Thoracic aorta (tissue), 2 donors: Measurements from ENCODE around the gene CORO7. TPM values are rescaled to one million over a fixed set of nuclear protein-coding genes. Genes with fewer than 3 reads are reported as not detected.

Source experiments
- ATAC-seq: fragments of 150-250 bp; one replicate; pipeline ENCODE4 v1.8.0; 2017; ENCODE audit warnings: low read depth; ENCODE audit not compliant: insufficient number of reproducible peaks, low FRiP score
- DNase-seq: peaks from one replicate; pipeline ENCODE4 v3.0.0-alpha.2; 2020; ENCODE audit warnings: low spot score
- H3K27ac ChIP-seq, 2 donors: fragments of 200-600 bp; sonication (generic); 1 replicate in 1 of 2; 2 replicates in 1 of 2; pipeline ENCODE4 v1.5.1; 2016; ENCODE audit warnings: mild to moderate bottlenecking in 2 of 2, moderate library complexity in 2 of 2
- H3K27me3 ChIP-seq: fragments of 200-600 bp; sonication (generic); replicated peaks from 2 replicates; pipeline ENCODE4 v1.6.0; 2016; ENCODE audit warnings: mild to moderate bottlenecking; ENCODE audit not compliant: insufficient read depth
- H3K36me3 ChIP-seq: fragments of 200-600 bp; sonication (generic); one replicate; pipeline ENCODE4 v1.5.1; 2016
- H3K4me1 ChIP-seq, 2 donors: fragments of 200-600 bp; sonication (generic); 1 replicate in 1 of 2; 2 replicates in 1 of 2; pipeline versions ENCODE4 v1.5.1 to v1.6.0; 2016; ENCODE audit warnings: low read depth in 2 of 2, mild to moderate bottlenecking in 1 of 2; ENCODE audit not compliant: control insufficient read depth in 1 of 2
- H3K4me3 ChIP-seq: fragments of 200-600 bp; sonication (generic); 2 replicates; pipeline ENCODE4 v1.5.1; 2016; ENCODE audit warnings: mild to moderate bottlenecking
- H3K9me3 ChIP-seq: fragments of 200-600 bp; sonication (generic); 2 replicates; pipeline ENCODE4 v1.5.1; 2016
- CTCF ChIP-seq: fragments of 200-600 bp; sonication (generic); IDR thresholded peaks from one replicate; pipeline ENCODE4 v1.5.1; 2019; ENCODE audit warnings: antibody characterized with exemption
- total RNA-seq, 2 donors: library from RNA; depleted of rRNA; stranded (reverse); fragments of >200 nt; gene quantifications; one replicate each; pipeline versions ENCODE4 v1.1.0 to v1.2.3, GENCODE V29; 2016

CORO7 gene
- total RNA-seq, 2 donors from 2014 or later, result 71.1 to 79.1 TPM

GRCh38 chr16:4455081-4455480, 38.7 kb upstream of the CORO7 start:
- Histone ChIP-seq H3K27me3 (no peaks in the 10 kb centered on the region), H3K4me1 (no peaks in the 10 kb centered on the region), H3K9me3 (no peaks in the 10 kb centered on the region), H3K36me3 (peaks cover 35% of the 10 kb centered on the region), H3K4me3 (no peak overlapping the region), H3K27ac (no peak overlapping the region)
- no peak for TF ChIP-seq CTCF
- DNase-seq, result no peak
- ATAC-seq, result no peak

GRCh38 chr16:4454623-4455022, 38.2 kb upstream of the CORO7 start:
- no peak for TF ChIP-seq CTCF
- no peaks in the 10 kb centered on the region for H3K9me3 ChIP-seq

GRCh38 chr16:4452674-4453073, 36.3 kb upstream of the CORO7 start:
- no peaks in the 10 kb centered on the region for H3K4me1 ChIP-seq
- H3K36me3 ChIP-seq, result peaks cover 55% of the 10 kb centered on the region
- no peak for ATAC-seq
- H3K9me3 ChIP-seq, result no peaks in the 10 kb centered on the region
- H3K4me3 ChIP-seq, result no peak overlapping the region
- no peak for DNase-seq
- no peaks in the 10 kb centered on the region for H3K27me3 ChIP-seq
- no peak overlapping the region for H3K27ac ChIP-seq
- no peak for TF ChIP-seq CTCF

More at GRCh38 chr16:4454623-4455022, 38.2 kb upstream of the CORO7 start:
- H3K4me1 ChIP-seq, result no peaks in the 10 kb centered on the region
- H3K27ac ChIP-seq, result no peak overlapping the region
- ATAC-seq (no peak), DNase-seq (no peak)
- no peak overlapping the region for H3K4me3 ChIP-seq
- H3K36me3 ChIP-seq, result peaks cover 40% of the 10 kb centered on the region
- no peaks in the 10 kb centered on the region for H3K27me3 ChIP-seq

- no peak for DNase-seq
- Histone ChIP-seq H3K27me3 (no peaks in the 10 kb centered on the region), H3K4me1 (no peaks in the 10 kb centered on the region), H3K9me3 (no peaks in the 10 kb centered on the region), H3K36me3 (peaks cover 63% of the 10 kb centered on the region), H3K27ac (no peak overlapping the region), H3K4me3 (no peak overlapping the region)
- no peak for TF ChIP-seq CTCF
- ATAC-seq, result no peak
Measured at GRCh38 chr16:4450931-4451519, 34.6 kb upstream of the CORO7 start.

- Histone ChIP-seq H3K27ac (no peak overlapping the region), H3K27me3 (no peaks in the 10 kb centered on the region), H3K4me3 (no peak overlapping the region), H3K9me3 (no peaks in the 10 kb centered on the region), H3K36me3 (peaks cover 63% of the 10 kb centered on the region), H3K4me1 (no peaks in the 10 kb centered on the region)
- DNase-seq, result no peak
- no peak for TF ChIP-seq CTCF
- no peak for ATAC-seq
Measured at GRCh38 chr16:4450430-4450829, 34.0 kb upstream of the CORO7 start.
